ENCODE measurements around the gene AKAIN1.

DNA sequence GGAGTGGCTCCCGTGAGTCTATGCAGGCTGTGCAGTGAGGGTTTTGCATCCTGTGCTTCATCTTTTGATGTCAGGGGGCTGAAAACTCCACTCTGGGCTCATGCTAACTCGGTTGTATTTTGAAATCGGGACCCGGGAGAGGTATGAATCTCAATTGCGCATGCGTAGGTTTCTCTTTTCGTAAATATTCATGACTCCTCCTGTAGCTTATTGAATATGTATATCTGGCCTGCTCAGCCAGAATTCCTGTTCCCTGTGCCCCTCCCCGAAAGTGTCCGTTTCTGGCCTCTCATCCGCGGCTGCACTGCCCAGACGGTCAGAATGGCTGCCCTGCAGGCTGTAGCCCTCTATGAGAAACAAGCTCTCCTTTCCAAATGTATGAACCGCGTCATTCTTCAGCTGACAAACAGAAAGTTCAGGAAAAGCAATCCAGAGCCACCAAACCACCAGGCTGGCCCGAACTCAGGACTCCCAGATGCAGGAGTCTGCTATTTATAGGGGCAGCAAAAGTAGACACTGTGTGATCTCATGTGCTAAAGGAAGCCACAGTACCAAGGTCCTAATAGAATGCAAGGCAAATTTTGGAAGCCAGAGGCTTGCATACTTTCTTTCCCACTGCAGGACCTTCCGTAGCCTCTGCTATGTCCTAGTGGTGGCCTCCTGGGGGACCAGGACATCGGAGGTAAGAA is 41.7 kb downstream of the AKAIN1 start:
- TF ChIP-seq, protein P1, sequence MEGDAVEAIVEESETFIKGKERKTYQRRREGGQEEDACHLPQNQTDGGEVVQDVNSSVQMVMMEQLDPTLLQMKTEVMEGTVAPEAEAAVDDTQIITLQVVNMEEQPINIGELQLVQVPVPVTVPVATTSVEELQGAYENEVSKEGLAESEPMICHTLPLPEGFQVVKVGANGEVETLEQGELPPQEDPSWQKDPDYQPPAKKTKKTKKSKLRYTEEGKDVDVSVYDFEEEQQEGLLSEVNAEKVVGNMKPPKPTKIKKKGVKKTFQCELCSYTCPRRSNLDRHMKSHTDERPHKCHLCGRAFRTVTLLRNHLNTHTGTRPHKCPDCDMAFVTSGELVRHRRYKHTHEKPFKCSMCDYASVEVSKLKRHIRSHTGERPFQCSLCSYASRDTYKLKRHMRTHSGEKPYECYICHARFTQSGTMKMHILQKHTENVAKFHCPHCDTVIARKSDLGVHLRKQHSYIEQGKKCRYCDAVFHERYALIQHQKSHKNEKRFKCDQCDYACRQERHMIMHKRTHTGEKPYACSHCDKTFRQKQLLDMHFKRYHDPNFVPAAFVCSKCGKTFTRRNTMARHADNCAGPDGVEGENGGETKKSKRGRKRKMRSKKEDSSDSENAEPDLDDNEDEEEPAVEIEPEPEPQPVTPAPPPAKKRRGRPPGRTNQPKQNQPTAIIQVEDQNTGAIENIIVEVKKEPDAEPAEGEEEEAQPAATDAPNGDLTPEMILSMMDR (IDR thresholded peaks at IDR 0.05; ENCODE audit: low read length) = no peak
- no peak for TF ChIP-seq EZH2 (IDR thresholded peaks at IDR 0.05; ENCODE audit: borderline replicate concordance, low read length)
